Sigmoid colon (tissue), 7 donors: ENCODE data around the gene CAMK1G. TPM values are rescaled to one million over a fixed set of nuclear protein-coding genes. Genes with fewer than 3 reads are reported as not detected.
A peak's percentile ranks its signal among the peaks of the same experiment; 100 is the strongest.

ENCODE experiments used
- DNase-seq: peaks from one replicate; pipeline ENCODE4 v3.0.0-alpha.2; 2019
- H3K27ac ChIP-seq, 4 donors: fragments of 200-600 bp; sonication (generic); one replicate each; pipeline ENCODE4 v1.5.1; 2016 to 2019; ENCODE audit warnings: mild to moderate bottlenecking in 1 of 4
- H3K27me3 ChIP-seq, 3 donors: fragments of 200-600 bp; sonication (generic); one replicate each; pipeline ENCODE4 v1.5.1; 2019; ENCODE audit warnings: mild to moderate bottlenecking in 1 of 3
- H3K36me3 ChIP-seq, 4 donors: fragments of 200-600 bp; sonication (generic); one replicate each; pipeline ENCODE4 v1.5.1; 2016 to 2019
- H3K4me1 ChIP-seq, 4 donors: fragments of 200-600 bp; sonication (generic); one replicate each; pipeline ENCODE4 v1.5.1; 2017 to 2019
- H3K4me3 ChIP-seq, 4 donors: fragments of 200-600 bp; sonication (generic); one replicate each; pipeline ENCODE4 v1.5.1; 2017 to 2019; ENCODE audit warnings: mild to moderate bottlenecking in 2 of 4, moderate library complexity in 1 of 4
- H3K9me3 ChIP-seq, 4 donors: fragments of 200-600 bp in 3 of 4; sonication (generic) in 3 of 4; one replicate each; pipeline versions ENCODE4 v1.5.1 to v1.6.1; 2013 to 2019
- CTCF ChIP-seq, 4 experiments: fragments of 450-650 bp in 3 of 4; fragments of 200-600 bp in 1 of 4; IDR thresholded peaks; one replicate each; pipeline ENCODE4 v1.5.1; 2016 to 2019; ENCODE audit warnings: antibody characterized with exemption in 4 of 4, mild to moderate bottlenecking in 3 of 4, moderate library complexity in 2 of 4
- EP300 ChIP-seq, 4 donors: sonication (generic); formaldehyde crosslinking; IDR thresholded peaks; one replicate each; pipeline ENCODE4 v1.6.1; 2017; ENCODE audit warnings: antibody characterized with exemption in 4 of 4
- POLR2A ChIP-seq, 2 donors: fragments of 450-650 bp; IDR thresholded peaks; one replicate each; pipeline ENCODE4 v1.6.1; 2016; ENCODE audit warnings: antibody characterized with exemption in 2 of 2, mild to moderate bottlenecking in 2 of 2, moderate library complexity in 2 of 2
- POLR2AphosphoS5 ChIP-seq, 4 donors: sonication (generic); formaldehyde crosslinking; IDR thresholded peaks; one replicate each; pipeline ENCODE4 v1.6.1; 2017; ENCODE audit warnings: antibody characterized with exemption in 4 of 4
- WGBS, 2 donors: extraction: QIAGEN DNeasy Blood & Tissue Kit; methylation state at CpG; one replicate each; pipeline ENCODE4 v1.1.7; 2013; 5-methylcytosine and 5-hydroxymethylcytosine counted together
- intact Hi-C: fragments of 100-400 bp; cut with DNase I; formaldehyde crosslinking; loops from one replicate; pipeline ENCODE4 v1.15.1; 2023
- polyA plus RNA-seq, 3 donors: library from polyadenylated mRNA; stranded (reverse); fragments of 200-250 nt; gene quantifications; one replicate each; pipeline ENCODE4 v1.2.3, GENCODE V29; 2013
- total RNA-seq, 4 donors: library from RNA; depleted of rRNA; stranded (reverse); fragments of >200 nt; gene quantifications; one replicate each; pipeline ENCODE4 v1.1.0, GENCODE V29; 2016
- donor health status: healthy with polysubstance abuse.
- donor health status: Bipolar disorder and iron deficiency.
- donor health status: healthy.

CAMK1G gene
- total and polyA plus RNA-seq, 7 donors: 0.16 to 1.4 (median 0.48) TPM; not detected in 2

- no peak for DNase-seq
- intact Hi-C loops: loop anchor here (5.0 kb wide), 1 partner anchor 49 kb away; no protein-coding TSS in a partner anchor
- Histone ChIP-seq H3K4me3 (no peak overlapping the region), H3K9me3 (no peaks in the 10 kb centered on the region), H3K27ac (no peak overlapping the region), H3K27me3 (no peaks in the 10 kb centered on the region), H3K4me1 (peaks cover 0 to 9% (median 5%) of the 10 kb centered on the region in 4 donors), H3K36me3 (no peaks in the 10 kb centered on the region)
- 94 to 95% methylated on average over 19 of the region's 19 CpGs for WGBS, 2 donors
- TF ChIP-seq POLR2A (IDR thresholded peaks at IDR 0.05): no peak
- TF ChIP-seq EP300 (IDR thresholded peaks at IDR 0.05): no peak
- TF ChIP-seq CTCF (IDR thresholded peaks at IDR 0.05): no peak
- no peak for TF ChIP-seq POLR2AphosphoS5 (IDR thresholded peaks at IDR 0.05)
Observed at GRCh38 chr1:209626346-209627026, 43.0 kb downstream of the CAMK1G start.

- WGBS, 2 donors: 67 to 76% methylated on average over 16 of the region's 16 CpGs
Observed at GRCh38 chr1:209627027-209627731, 43.7 kb downstream of the CAMK1G start.

GRCh38 chr1:209627732-209628196 lies 44.2 kb downstream of the CAMK1G start:
- Histone ChIP-seq H3K27me3 (no peaks in the 10 kb centered on the region), H3K4me1 (peaks cover 0 to 9% (median 5%) of the 10 kb centered on the region in 4 donors), H3K36me3 (no peaks in the 10 kb centered on the region), H3K9me3 (no peaks in the 10 kb centered on the region), H3K27ac (no peak overlapping the region), H3K4me3 (no peak overlapping the region)
- TF ChIP-seq POLR2A (IDR thresholded peaks at IDR 0.05) (no peak), CTCF (IDR thresholded peaks at IDR 0.05) (peak; percentile 68 to 91 (median 73)), EP300 (IDR thresholded peaks at IDR 0.05) (no peak), POLR2AphosphoS5 (IDR thresholded peaks at IDR 0.05) (no peak)
- WGBS, 2 donors: 43 to 46% methylated on average over 16 of the region's 16 CpGs
- intact Hi-C loops: loop anchor here (5.0 kb wide), 1 partner anchor 50 kb away; no protein-coding TSS in a partner anchor
- DNase-seq: peak; percentile 79

More at GRCh38 chr1:209627027-209627731, 43.7 kb downstream of the CAMK1G start:
- intact Hi-C loops: loop anchor here (5.0 kb wide), 1 partner anchor 50 kb away; no protein-coding TSS in a partner anchor
- Histone ChIP-seq H3K36me3 (no peaks in the 10 kb centered on the region), H3K27ac (no peak overlapping the region), H3K4me1 (peaks cover 0 to 9% (median 5%) of the 10 kb centered on the region in 4 donors), H3K4me3 (no peak overlapping the region), H3K9me3 (no peaks in the 10 kb centered on the region), H3K27me3 (no peaks in the 10 kb centered on the region)
- no peak for DNase-seq
- TF ChIP-seq CTCF (IDR thresholded peaks at IDR 0.05) (no peak), EP300 (IDR thresholded peaks at IDR 0.05) (no peak), POLR2AphosphoS5 (IDR thresholded peaks at IDR 0.05) (no peak), POLR2A (IDR thresholded peaks at IDR 0.05) (no peak)

GRCh38 chr1:209628618-209629299 lies 45.2 kb downstream of the CAMK1G start:
- Histone ChIP-seq H3K36me3 (no peaks in the 10 kb centered on the region), H3K9me3 (no peaks in the 10 kb centered on the region), H3K27ac (no peak overlapping the region), H3K27me3 (no peaks in the 10 kb centered on the region), H3K4me3 (no peak overlapping the region), H3K4me1 (peaks cover 0 to 9% (median 5%) of the 10 kb centered on the region in 4 donors)
- WGBS, 2 donors: 86 to 87% methylated on average over 7 of the region's 7 CpGs
- intact Hi-C loops: loop anchor here (5.0 kb wide), 1 partner anchor 51 kb away; no protein-coding TSS in a partner anchor
- DNase-seq: no peak
- TF ChIP-seq EP300 (IDR thresholded peaks at IDR 0.05) (no peak), POLR2A (IDR thresholded peaks at IDR 0.05) (no peak), CTCF (IDR thresholded peaks at IDR 0.05) (no peak), POLR2AphosphoS5 (IDR thresholded peaks at IDR 0.05) (no peak)
